IMR-90 (cell line): ENCODE results near the gene CREB5. TPM values are rescaled to one million over a fixed set of nuclear protein-coding genes. Genes with fewer than 3 reads are reported as not detected.

Experiments used
- ATAC-seq: fragments of 200-7000 bp; cut with Tn5 transposase; 2 replicates; pipeline ENCODE4 v1.9.1; 2020; ENCODE audit warnings: low read depth, mild to moderate bottlenecking, moderate library complexity
- BruUV-seq: library from RNA; stranded (reverse); fragments of 400-500 nt; replicated peaks from 2 replicates; lab custom pipeline; 2021; lab: Mats Ljungman, UMichigan
- CTCF ChIA-PET: fragments of 300-600 bp; formaldehyde crosslinking; extraction: SDS; loops from one replicate; lab custom pipeline; 2021; ENCODE audit warnings: antibody characterized with exemption; lab: Yijun Ruan, JAX
- POLR2A ChIA-PET: fragments of 300-600 bp; sonication (Branson Sonifier 250); formaldehyde crosslinking; loops from one replicate; lab custom pipeline; 2022; ENCODE audit warnings: antibody characterized with exemption; ENCODE audit not compliant: unreplicated experiment; lab: Charles Lee
- DNase-seq: peaks from one replicate; pipeline ENCODE4 v3.0.0; 2013
- H2AFZ ChIP-seq: replicated peaks from 2 replicates; pipeline ENCODE3; 2013; ENCODE audit warnings: low read length, mild to moderate bottlenecking; ENCODE audit not compliant: poor library complexity
- H2AK5ac ChIP-seq: 2 replicates; pipeline ENCODE4 v1.6.1; 2013; ENCODE audit warnings: low read depth, low read length, inconsistent platforms
- H2AK9ac ChIP-seq: replicated peaks from 2 replicates; pipeline ENCODE3; 2013; ENCODE audit warnings: mild to moderate bottlenecking, low read depth, low read length, moderate library complexity; ENCODE audit not compliant: poor library complexity
- H2BK120ac ChIP-seq: 2 replicates; pipeline ENCODE4 v1.6.1; 2013; ENCODE audit warnings: low read depth, low read length, inconsistent platforms
- H2BK15ac ChIP-seq: 3 replicates; pipeline ENCODE4 v1.6.1; 2013; ENCODE audit warnings: low read depth, low read length, inconsistent platforms
- H2BK20ac ChIP-seq: 2 replicates; pipeline ENCODE4 v1.6.1; 2013; ENCODE audit warnings: low read depth, mild to moderate bottlenecking, inconsistent platforms, low read length, moderate library complexity
- H2BK5ac ChIP-seq: 2 replicates; pipeline ENCODE4 v1.6.1; 2013; ENCODE audit warnings: mild to moderate bottlenecking, low read depth, low read length, inconsistent platforms; ENCODE audit not compliant: poor library complexity, severe bottlenecking
- H3K14ac ChIP-seq: replicated peaks from 2 replicates; pipeline ENCODE4 v1.6.1; 2013; ENCODE audit warnings: low read depth, low read length, inconsistent platforms
- H3K18ac ChIP-seq: 2 replicates; pipeline ENCODE4 v1.6.1; 2013; ENCODE audit warnings: low read depth, low read length, control low read depth
- H3K23ac ChIP-seq: 2 replicates; pipeline ENCODE4 v1.6.1; 2013; ENCODE audit warnings: low read depth, low read length, inconsistent platforms
- H3K27ac ChIP-seq: 2 replicates; pipeline ENCODE4 v1.5.1; 2013; ENCODE audit warnings: mild to moderate bottlenecking, control low read depth, low read length; ENCODE audit not compliant: insufficient read depth
- H3K27me3 ChIP-seq: 2 replicates; pipeline ENCODE4 v1.6.1; 2013; ENCODE audit warnings: low read length; ENCODE audit not compliant: control insufficient read depth, insufficient read depth
- H3K36me3 ChIP-seq: 2 replicates; pipeline ENCODE4 v1.6.1; 2013; ENCODE audit warnings: low read length, mixed read lengths; ENCODE audit not compliant: control insufficient read depth, insufficient read depth
- H3K4ac ChIP-seq: 2 replicates; pipeline ENCODE4 v1.6.1; 2013; ENCODE audit warnings: low read depth, low read length, inconsistent platforms
- H3K4me1 ChIP-seq: 2 replicates; pipeline ENCODE4 v1.6.1; 2013; ENCODE audit warnings: low read length, mixed read lengths; ENCODE audit not compliant: control insufficient read depth, insufficient read depth
- H3K4me2 ChIP-seq: 2 replicates; pipeline ENCODE4 v1.6.1; 2013; ENCODE audit warnings: low read depth, mild to moderate bottlenecking, control low read depth, low read length, moderate library complexity
- H3K4me3 ChIP-seq: 2 replicates; pipeline ENCODE4 v1.5.1; 2013; ENCODE audit warnings: low read depth, mild to moderate bottlenecking, control low read depth, low read length, moderate library complexity; ENCODE audit not compliant: insufficient read depth
- H3K56ac ChIP-seq: 2 replicates; pipeline ENCODE4 v1.6.1; 2013; ENCODE audit warnings: low read length, inconsistent platforms; ENCODE audit not compliant: insufficient read depth; ENCODE audit errors: extremely low read depth
- H3K79me1 ChIP-seq, 2 experiments: 2 replicates each; pipeline ENCODE4 v1.6.1; 2013; ENCODE audit warnings: low read length in 2 of 2, inconsistent platforms in 1 of 2, low read depth in 1 of 2
- H3K9ac ChIP-seq: 2 replicates; pipeline ENCODE4 v1.6.1; 2013; ENCODE audit warnings: low read depth, low read length, control low read depth
- H3K9me1 ChIP-seq: 2 replicates; pipeline ENCODE4 v1.6.1; 2013; ENCODE audit warnings: low read length, inconsistent platforms; ENCODE audit not compliant: insufficient read depth
- H3K9me3 ChIP-seq: 2 replicates; pipeline ENCODE4 v1.6.1; 2013; ENCODE audit warnings: low read length; ENCODE audit not compliant: control insufficient read depth, insufficient read depth
- H4K20me1 ChIP-seq: 2 replicates; pipeline ENCODE4 v1.6.1; 2013; ENCODE audit warnings: low read length, inconsistent platforms; ENCODE audit not compliant: insufficient read depth
- H4K5ac ChIP-seq: 2 replicates; pipeline ENCODE4 v1.6.1; 2013; ENCODE audit warnings: mild to moderate bottlenecking, low read depth, low read length, control low read depth
- H4K8ac ChIP-seq, 2 experiments: 2 replicates each; pipeline ENCODE4 v1.6.1; 2013; ENCODE audit warnings: low read depth in 2 of 2, low read length in 2 of 2, control low read depth in 1 of 2, inconsistent platforms in 1 of 2
- H4K91ac ChIP-seq: 2 replicates; pipeline ENCODE4 v1.6.1; 2013; ENCODE audit warnings: low read depth, low read length, inconsistent platforms; ENCODE audit not compliant: insufficient read depth
- BHLHE40 ChIP-seq: fragments of 150-350 bp; IDR thresholded peaks from 2 replicates; pipeline ENCODE4 v1.6.1; 2016; ENCODE audit warnings: mild to moderate bottlenecking, low read depth, low read length
- CEBPB ChIP-seq: IDR thresholded peaks from 2 replicates; pipeline ENCODE4 v1.6.1; 2012; ENCODE audit warnings: low read depth, low read length, improper control_type of control experiment
- CHD1 ChIP-seq: IDR thresholded peaks from 2 replicates; pipeline ENCODE4 v1.6.1; 2012; ENCODE audit warnings: low read depth, low read length, improper control_type of control experiment
- FOS ChIP-seq: fragments of 150-350 bp; IDR thresholded peaks from 2 replicates; pipeline ENCODE4 v1.6.1; 2016; ENCODE audit warnings: low read depth, low read length
- MAFK ChIP-seq: IDR thresholded peaks from 2 replicates; pipeline ENCODE4 v1.6.1; 2012; ENCODE audit warnings: low read depth, low read length, improper control_type of control experiment
- MAZ ChIP-seq: IDR thresholded peaks from 2 replicates; pipeline ENCODE4 v1.6.1; 2012; ENCODE audit warnings: low read depth, mild to moderate bottlenecking, low read length, improper control_type of control experiment, moderate library complexity, borderline replicate concordance
- MXI1 ChIP-seq: IDR thresholded peaks from 2 replicates; pipeline ENCODE4 v1.6.1; 2012; ENCODE audit warnings: low read depth, mild to moderate bottlenecking, low read length, moderate library complexity, borderline replicate concordance
- NFE2L2 ChIP-seq: fragments of 150-350 bp; IDR thresholded peaks from 2 replicates; pipeline ENCODE4 v1.6.1; 2016; ENCODE audit warnings: low read depth, mild to moderate bottlenecking, low read length
- POLR2A ChIP-seq: IDR thresholded peaks from 2 replicates; pipeline ENCODE4 v1.6.1; 2012; ENCODE audit warnings: mild to moderate bottlenecking, low read depth, low read length
- RAD21 ChIP-seq: IDR thresholded peaks from 2 replicates; pipeline ENCODE4 v1.6.1; 2012; ENCODE audit warnings: low read length, improper control_type of control experiment
- RCOR1 ChIP-seq: IDR thresholded peaks from 2 replicates; pipeline ENCODE4 v1.6.1; 2012; ENCODE audit warnings: mild to moderate bottlenecking, low read length, improper control_type of control experiment; ENCODE audit not compliant: insufficient replicate concordance
- RFX5 ChIP-seq: IDR thresholded peaks from 2 replicates; pipeline ENCODE4 v1.8.0; 2012; ENCODE audit warnings: low read depth, mild to moderate bottlenecking, low read length, moderate library complexity
- SMC3 ChIP-seq: fragments of 150-350 bp; IDR thresholded peaks from 2 replicates; pipeline ENCODE4 v1.6.1; 2016; ENCODE audit warnings: low read depth, mild to moderate bottlenecking, antibody characterized with exemption, low read length, moderate library complexity
- WGBS, 2 experiments: methylation state at CpG; one replicate each; pipeline versions ENCODE4 v1.1.5 to v1.1.7; 2013; ENCODE audit warnings: missing lambda C conversion rate in 2 of 2; ENCODE audit not compliant: insufficient read length in 1 of 2; ENCODE audit errors: extremely low coverage in 2 of 2; 5-methylcytosine and 5-hydroxymethylcytosine counted together
- dilution Hi-C: fragments of 300-500 bp; cut with HindIII; formaldehyde crosslinking; loops from one replicate; pipeline ENCODE4 v1.14.3; 2018; ENCODE audit warnings: low sequenced_read_pairs; ENCODE audit not compliant: unreplicated experiment
- in situ Hi-C: fragments of 300-500 bp; cut with MboI; formaldehyde crosslinking; loops from 3 replicates; pipeline ENCODE4 v1.14.3; 2019; ENCODE audit warnings: low sequenced_read_pairs, inconsistent platforms, mixed read lengths
- intact Hi-C: fragments of 100-400 bp; cut with micrococcal nuclease; formaldehyde crosslinking; loops from 2 replicates; pipeline ENCODE4 v1.10.0; 2022
- polyA plus RNA-seq, 3 experiments: library from polyadenylated mRNA; depleted of rRNA; stranded (reverse); fragments of >200 nt; gene quantifications; 2 replicates each; pipeline ENCODE4 v1.2.3, GENCODE V29; 2012; ENCODE audit warnings: low replicate concordance in 1 of 3
- total RNA-seq: library from RNA; depleted of rRNA; stranded (reverse); fragments of >200 nt; gene quantifications from 2 replicates; pipeline ENCODE4 v1.2.3, GENCODE V29; 2012
- TF ChIP-seq, protein P1 (sequence below): fragments of 150-350 bp; IDR thresholded peaks from 2 replicates; pipeline ENCODE4 v1.6.1; 2016; ENCODE audit warnings: low read depth, mild to moderate bottlenecking, low read length, moderate library complexity, borderline replicate concordance
- TF ChIP-seq, protein P2 (sequence below): fragments of 150-350 bp; IDR thresholded peaks from 2 replicates; pipeline ENCODE4 v1.6.1; 2017; ENCODE audit warnings: mild to moderate bottlenecking, antibody characterized with exemption, low read length, low read depth
- TF ChIP-seq, protein P3 (sequence below): conservative IDR thresholded peaks from 2 replicates; pipeline ENCODE4 v1.5.1; 2012; ENCODE audit warnings: mild to moderate bottlenecking, low read depth, low read length, improper control_type of control experiment

Gene CREB5
- total and polyA plus RNA-seq, 2 of the 4 experiments (the other 2 are of a cell fraction) = 7.3 to 13.1 TPM

DNA sequence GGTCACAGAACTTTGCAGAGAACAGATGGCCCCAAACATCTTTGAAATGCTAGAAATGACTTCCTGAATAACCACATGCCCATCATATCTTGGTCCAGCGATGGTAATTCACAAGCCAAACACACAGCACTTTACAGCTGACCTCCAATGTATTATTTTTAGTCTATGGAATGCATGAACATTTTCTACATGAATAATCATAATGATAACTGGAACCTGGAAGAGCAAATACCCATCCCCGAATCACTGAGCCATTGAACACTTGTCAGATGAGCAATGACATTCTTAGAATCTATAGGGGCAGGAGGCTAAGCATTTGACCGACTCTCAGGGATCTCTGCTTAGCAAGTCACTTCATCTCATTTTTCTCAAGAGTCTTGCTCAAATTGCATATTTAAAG lies 167.3 kb downstream of the CREB5 start:
- dilution Hi-C loops = no loop called here
- no peak overlapping the region for H2BK15ac ChIP-seq
- no peak for ATAC-seq
- no peak overlapping the region for H2BK5ac ChIP-seq
- no peak overlapping the region for H3K4me2 ChIP-seq
- H3K23ac ChIP-seq = no peak overlapping the region
- no peak for DNase-seq
- H2AFZ ChIP-seq = no peak overlapping the region
- H2AK9ac ChIP-seq = no peak overlapping the region
- H3K14ac ChIP-seq = no peak overlapping the region
- no peak overlapping the region for H3K4ac ChIP-seq
- no peaks in the 10 kb centered on the region for H4K20me1 ChIP-seq
- no peaks in the 10 kb centered on the region for H3K79me1 ChIP-seq
- TF ChIP-seq RCOR1 = no peak
- no peak for TF ChIP-seq SMC3
- TF ChIP-seq, protein P1, sequence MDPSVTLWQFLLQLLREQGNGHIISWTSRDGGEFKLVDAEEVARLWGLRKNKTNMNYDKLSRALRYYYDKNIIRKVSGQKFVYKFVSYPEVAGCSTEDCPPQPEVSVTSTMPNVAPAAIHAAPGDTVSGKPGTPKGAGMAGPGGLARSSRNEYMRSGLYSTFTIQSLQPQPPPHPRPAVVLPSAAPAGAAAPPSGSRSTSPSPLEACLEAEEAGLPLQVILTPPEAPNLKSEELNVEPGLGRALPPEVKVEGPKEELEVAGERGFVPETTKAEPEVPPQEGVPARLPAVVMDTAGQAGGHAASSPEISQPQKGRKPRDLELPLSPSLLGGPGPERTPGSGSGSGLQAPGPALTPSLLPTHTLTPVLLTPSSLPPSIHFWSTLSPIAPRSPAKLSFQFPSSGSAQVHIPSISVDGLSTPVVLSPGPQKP = no peak
- TF ChIP-seq MAFK = no peak
- TF ChIP-seq RFX5 = no peak
- no peak for TF ChIP-seq FOS
- TF ChIP-seq, protein P2, sequence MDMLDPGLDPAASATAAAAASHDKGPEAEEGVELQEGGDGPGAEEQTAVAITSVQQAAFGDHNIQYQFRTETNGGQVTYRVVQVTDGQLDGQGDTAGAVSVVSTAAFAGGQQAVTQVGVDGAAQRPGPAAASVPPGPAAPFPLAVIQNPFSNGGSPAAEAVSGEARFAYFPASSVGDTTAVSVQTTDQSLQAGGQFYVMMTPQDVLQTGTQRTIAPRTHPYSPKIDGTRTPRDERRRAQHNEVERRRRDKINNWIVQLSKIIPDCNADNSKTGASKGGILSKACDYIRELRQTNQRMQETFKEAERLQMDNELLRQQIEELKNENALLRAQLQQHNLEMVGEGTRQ = no peak
- TF ChIP-seq BHLHE40 = no peak
- TF ChIP-seq CEBPB = no peak
- no peak for TF ChIP-seq RAD21
- TF ChIP-seq NFE2L2 = no peak
- no peak for TF ChIP-seq POLR2A
- no peak for TF ChIP-seq CHD1
- no peak for TF ChIP-seq MXI1
- no peak for TF ChIP-seq MAZ
- TF ChIP-seq, protein P3, sequence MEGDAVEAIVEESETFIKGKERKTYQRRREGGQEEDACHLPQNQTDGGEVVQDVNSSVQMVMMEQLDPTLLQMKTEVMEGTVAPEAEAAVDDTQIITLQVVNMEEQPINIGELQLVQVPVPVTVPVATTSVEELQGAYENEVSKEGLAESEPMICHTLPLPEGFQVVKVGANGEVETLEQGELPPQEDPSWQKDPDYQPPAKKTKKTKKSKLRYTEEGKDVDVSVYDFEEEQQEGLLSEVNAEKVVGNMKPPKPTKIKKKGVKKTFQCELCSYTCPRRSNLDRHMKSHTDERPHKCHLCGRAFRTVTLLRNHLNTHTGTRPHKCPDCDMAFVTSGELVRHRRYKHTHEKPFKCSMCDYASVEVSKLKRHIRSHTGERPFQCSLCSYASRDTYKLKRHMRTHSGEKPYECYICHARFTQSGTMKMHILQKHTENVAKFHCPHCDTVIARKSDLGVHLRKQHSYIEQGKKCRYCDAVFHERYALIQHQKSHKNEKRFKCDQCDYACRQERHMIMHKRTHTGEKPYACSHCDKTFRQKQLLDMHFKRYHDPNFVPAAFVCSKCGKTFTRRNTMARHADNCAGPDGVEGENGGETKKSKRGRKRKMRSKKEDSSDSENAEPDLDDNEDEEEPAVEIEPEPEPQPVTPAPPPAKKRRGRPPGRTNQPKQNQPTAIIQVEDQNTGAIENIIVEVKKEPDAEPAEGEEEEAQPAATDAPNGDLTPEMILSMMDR = no peak
- H3K9me3 ChIP-seq = no peaks in the 10 kb centered on the region
- in situ Hi-C loops = no loop called here
- H3K9me1 ChIP-seq = no peaks in the 10 kb centered on the region
- no peak overlapping the region for H3K18ac ChIP-seq
- H3K4me1 ChIP-seq = no peaks in the 10 kb centered on the region
- H3K27me3 ChIP-seq = no peaks in the 10 kb centered on the region; the same call in 1 of the 2 replicates
- no peak overlapping the region for H2AK5ac ChIP-seq
- no peak overlapping the region for H2BK20ac ChIP-seq
- H3K9ac ChIP-seq = no peak overlapping the region
- no TSS peak for BruUV-seq
- H3K27ac ChIP-seq = no peak overlapping the region
- ChIA-PET CTCF (interaction anchor here (1.6 kb wide), 1 partner anchor 10 kb away, joined by 3 read pairs; no protein-coding TSS in a partner anchor), POLR2A (no interaction called here)
- 100% methylated on average over 1 of the region's 3 CpGs; no CpG with 5 or more reads in 1 of the 2 experiments for WGBS, 2 experiments
- no peak overlapping the region for H4K8ac ChIP-seq
- H3K36me3 ChIP-seq = no peaks in the 10 kb centered on the region
- H4K5ac ChIP-seq = no peak overlapping the region
- no peak overlapping the region for H3K4me3 ChIP-seq
- no peak overlapping the region for H2BK120ac ChIP-seq
- no peak overlapping the region for H3K56ac ChIP-seq
- no peak overlapping the region for H4K91ac ChIP-seq
- intact Hi-C loops = no loop called here
